Progenitor cell of endocrine pancreas (in vitro differentiated cells): ENCODE data around the gene GPR37. TPM values are rescaled to one million over a fixed set of nuclear protein-coding genes. Genes with fewer than 3 reads are reported as not detected.

ENCODE experiments used
- DNase-seq: peaks from one replicate; pipeline ENCODE4 v3.0.0; 2021; ENCODE audit warnings: low spot score; ENCODE audit not compliant: unreplicated experiment
- H3K27ac Mint-ChIP-seq: 2 replicates; pipeline ENCODE4 v1.8.0; 2021; ENCODE audit warnings: mild to moderate bottlenecking, moderate library complexity, mixed read lengths
- H3K27me3 Mint-ChIP-seq: 2 replicates; pipeline ENCODE4 v1.8.0; 2021; ENCODE audit warnings: mixed read lengths
- H3K36me3 Mint-ChIP-seq: 2 replicates; pipeline ENCODE4 v1.8.0; 2022; ENCODE audit warnings: mixed read lengths; ENCODE audit not compliant: insufficient read depth
- H3K4me1 Mint-ChIP-seq: 2 replicates; pipeline ENCODE4 v1.8.0; 2021; ENCODE audit warnings: low read depth, mixed read lengths
- H3K4me3 Mint-ChIP-seq: 2 replicates; pipeline ENCODE4 v1.8.0; 2021; ENCODE audit warnings: low read depth, mild to moderate bottlenecking, moderate library complexity, mixed read lengths
- H3K9me3 Mint-ChIP-seq: 2 replicates; pipeline ENCODE4 v1.8.0; 2021; ENCODE audit warnings: low read depth, mixed read lengths
- total RNA-seq: library from RNA; stranded (reverse); gene quantifications from 2 replicates; pipeline ENCODE4 v1.2.1, GENCODE V29; 2021
- TF ChIP-seq, protein P1 (sequence below): fragments of 200-600 bp; sonication (generic); IDR thresholded peaks from one replicate; pipeline ENCODE4 v1.5.0; 2021; ENCODE audit warnings: antibody characterized with exemption, mild to moderate bottlenecking; ENCODE audit not compliant: unreplicated experiment

Gene GPR37
- total RNA-seq, 1 donor from 2014 or later, result 6.6 TPM

DNA sequence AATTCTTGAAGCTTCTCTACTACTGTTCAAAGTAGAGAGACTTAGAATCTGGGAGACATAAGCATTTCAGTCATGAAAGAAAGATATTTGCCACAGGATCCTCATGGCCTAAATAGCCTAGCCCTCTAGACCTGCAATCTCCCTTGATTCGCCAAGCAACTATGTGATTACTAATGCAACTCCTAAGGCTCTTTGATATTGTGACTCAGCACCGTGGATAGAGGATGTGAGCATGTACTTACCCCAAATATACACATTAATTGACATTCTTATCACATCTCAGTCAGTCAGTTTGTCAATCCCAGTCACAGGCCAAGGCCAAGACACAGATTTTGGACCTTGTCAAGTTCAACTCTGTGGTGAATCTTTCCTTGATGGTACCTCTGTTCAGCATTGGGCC lies 42.6 kb downstream of the GPR37 start:
- Mint-ChIP-seq H3K27me3 (no peaks in the 10 kb centered on the region), H3K4me1 (peaks cover 14% of the 10 kb centered on the region), H3K9me3 (peaks cover 3% of the 10 kb centered on the region), H3K4me3 (no peak overlapping the region), H3K36me3 (no peaks in the 10 kb centered on the region), H3K27ac (no peak overlapping the region)
- DNase-seq, result no peak
- TF ChIP-seq, protein P1, sequence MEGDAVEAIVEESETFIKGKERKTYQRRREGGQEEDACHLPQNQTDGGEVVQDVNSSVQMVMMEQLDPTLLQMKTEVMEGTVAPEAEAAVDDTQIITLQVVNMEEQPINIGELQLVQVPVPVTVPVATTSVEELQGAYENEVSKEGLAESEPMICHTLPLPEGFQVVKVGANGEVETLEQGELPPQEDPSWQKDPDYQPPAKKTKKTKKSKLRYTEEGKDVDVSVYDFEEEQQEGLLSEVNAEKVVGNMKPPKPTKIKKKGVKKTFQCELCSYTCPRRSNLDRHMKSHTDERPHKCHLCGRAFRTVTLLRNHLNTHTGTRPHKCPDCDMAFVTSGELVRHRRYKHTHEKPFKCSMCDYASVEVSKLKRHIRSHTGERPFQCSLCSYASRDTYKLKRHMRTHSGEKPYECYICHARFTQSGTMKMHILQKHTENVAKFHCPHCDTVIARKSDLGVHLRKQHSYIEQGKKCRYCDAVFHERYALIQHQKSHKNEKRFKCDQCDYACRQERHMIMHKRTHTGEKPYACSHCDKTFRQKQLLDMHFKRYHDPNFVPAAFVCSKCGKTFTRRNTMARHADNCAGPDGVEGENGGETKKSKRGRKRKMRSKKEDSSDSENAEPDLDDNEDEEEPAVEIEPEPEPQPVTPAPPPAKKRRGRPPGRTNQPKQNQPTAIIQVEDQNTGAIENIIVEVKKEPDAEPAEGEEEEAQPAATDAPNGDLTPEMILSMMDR, result no peak

DNA sequence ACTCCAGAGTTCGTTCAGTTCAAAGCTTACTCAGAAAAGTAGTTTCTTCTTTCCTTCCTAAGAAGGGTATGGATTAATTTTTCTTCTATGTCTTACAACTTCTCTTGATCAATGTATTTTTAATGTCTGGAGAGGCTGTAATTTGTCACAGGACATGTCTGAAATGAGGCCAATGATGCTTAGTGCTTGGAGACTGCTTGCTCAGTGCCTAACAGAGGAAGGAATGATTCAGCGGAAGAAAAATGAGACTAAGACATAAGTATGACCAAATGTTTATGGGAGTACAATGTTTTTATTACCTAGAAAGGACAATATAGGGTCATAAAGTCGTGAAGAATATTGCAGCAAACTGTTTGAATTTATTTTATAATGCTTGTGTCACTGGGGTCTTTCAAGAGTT lies 43.3 kb downstream of the GPR37 start:
- DNase-seq, result no peak
- Mint-ChIP-seq H3K27me3 (no peaks in the 10 kb centered on the region), H3K27ac (no peak overlapping the region), H3K4me3 (no peak overlapping the region), H3K4me1 (peaks cover 14% of the 10 kb centered on the region), H3K9me3 (peaks cover 3% of the 10 kb centered on the region), H3K36me3 (no peaks in the 10 kb centered on the region)
- TF ChIP-seq, protein P1, result no peak

DNA sequence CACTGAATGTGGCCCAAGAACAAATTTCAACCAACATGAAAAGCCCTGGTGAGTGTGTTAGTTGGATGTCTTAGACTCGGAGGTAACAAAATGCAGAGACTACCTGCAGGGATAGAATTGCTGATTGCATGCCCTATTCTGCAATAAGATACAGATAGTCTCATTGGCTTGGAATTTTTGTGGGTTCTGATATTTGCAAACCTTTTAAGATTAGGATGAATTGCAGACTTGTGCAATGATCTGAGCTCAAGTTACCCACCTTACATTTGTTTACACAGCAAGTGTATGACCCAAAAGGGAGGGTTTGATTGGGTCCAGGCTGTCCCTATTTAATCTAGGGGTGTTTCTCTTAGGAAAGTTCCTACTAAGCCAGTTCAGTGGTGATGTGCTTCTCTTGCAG lies 45.4 kb downstream of the GPR37 start:
- no peak overlapping the region for H3K27ac Mint-ChIP-seq
- TF ChIP-seq, protein P1, result no peak
- H3K36me3 Mint-ChIP-seq, result no peaks in the 10 kb centered on the region
- DNase-seq, result no peak
- no peaks in the 10 kb centered on the region for H3K27me3 Mint-ChIP-seq
- H3K4me1 Mint-ChIP-seq, result peaks cover 13% of the 10 kb centered on the region
- no peak overlapping the region for H3K4me3 Mint-ChIP-seq
- peaks cover 7% of the 10 kb centered on the region for H3K9me3 Mint-ChIP-seq

DNA sequence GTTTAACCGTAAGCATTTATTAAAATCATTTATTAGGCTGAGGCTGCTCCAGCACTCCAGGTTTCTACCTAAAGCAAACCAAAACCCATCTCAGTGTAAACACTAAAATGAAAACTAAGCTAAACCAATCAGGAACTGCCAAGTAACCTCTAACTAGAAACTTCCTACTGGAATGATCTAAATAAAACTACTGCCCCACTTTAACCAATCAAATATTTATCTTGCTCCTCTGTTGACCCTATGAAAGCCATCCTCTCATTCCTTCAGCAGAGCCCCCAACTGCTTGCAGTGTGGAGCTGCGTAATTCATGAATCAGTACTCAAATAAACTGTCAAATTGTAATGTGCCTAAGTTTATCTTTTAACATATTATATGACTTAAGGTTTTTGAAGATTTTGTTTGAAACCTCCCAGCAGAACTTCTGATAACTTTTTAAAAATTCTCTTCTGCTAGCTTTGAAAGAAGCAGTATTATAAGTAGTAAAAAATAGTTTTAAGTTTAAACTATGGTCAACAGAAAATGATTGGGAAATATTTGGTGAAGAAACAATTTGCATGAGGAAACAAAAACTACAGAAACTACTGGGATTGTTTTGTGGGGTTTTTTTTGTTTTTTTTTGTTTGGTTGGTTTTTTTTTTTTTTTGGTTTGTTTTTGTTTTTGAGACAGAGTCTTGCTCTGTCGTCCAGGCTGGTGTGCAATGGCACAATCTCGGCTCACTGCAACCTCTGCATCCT lies 47.4 kb downstream of the GPR37 start:
- peaks cover 1% of the 10 kb centered on the region for H3K4me1 Mint-ChIP-seq
- no peak overlapping the region for H3K4me3 Mint-ChIP-seq
- H3K27me3 Mint-ChIP-seq, result no peaks in the 10 kb centered on the region
- no peak overlapping the region for H3K27ac Mint-ChIP-seq
- TF ChIP-seq, protein P1, result no peak
- no peaks in the 10 kb centered on the region for H3K36me3 Mint-ChIP-seq
- H3K9me3 Mint-ChIP-seq, result peaks cover 7% of the 10 kb centered on the region
- DNase-seq, result no peak

DNA sequence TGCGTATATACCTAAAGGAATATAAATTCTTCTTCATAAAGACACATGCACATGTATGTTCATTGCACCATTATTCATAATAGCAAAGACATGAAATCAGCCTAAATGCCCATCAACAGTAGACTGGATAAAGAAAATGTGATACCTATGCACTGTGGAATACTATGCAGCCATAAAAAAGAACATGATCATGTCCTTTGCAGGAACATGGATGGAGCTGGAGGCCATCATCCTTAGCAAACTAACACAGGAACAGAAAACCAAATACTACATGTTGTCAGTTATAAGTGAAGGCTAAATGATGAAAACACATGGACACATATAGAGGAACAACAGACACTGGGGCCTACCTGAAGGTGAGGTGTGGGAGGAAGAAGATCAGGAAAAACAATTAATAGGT lies 48.7 kb downstream of the GPR37 start:
- H3K4me3 Mint-ChIP-seq, result no peak overlapping the region
- H3K9me3 Mint-ChIP-seq, result peaks cover 7% of the 10 kb centered on the region
- TF ChIP-seq, protein P1, result no peak
- no peaks in the 10 kb centered on the region for H3K36me3 Mint-ChIP-seq
- no peak for DNase-seq
- no peaks in the 10 kb centered on the region for H3K27me3 Mint-ChIP-seq
- no peak overlapping the region for H3K27ac Mint-ChIP-seq
- peaks cover 1% of the 10 kb centered on the region for H3K4me1 Mint-ChIP-seq
